Glutamatergic neuron (in vitro differentiated cells): ENCODE measurements around the gene CDKL4. TPM values are rescaled to one million over a fixed set of nuclear protein-coding genes. Genes with fewer than 3 reads are reported as not detected.

ENCODE experiments used
- DNase-seq: peaks from one replicate; pipeline ENCODE4 v3.0.0; 2022
- H3K27ac Mint-ChIP-seq: one replicate; pipeline ENCODE4 v1.8.0; 2020; ENCODE audit warnings: mild to moderate bottlenecking, mixed read lengths, inconsistent platforms; ENCODE audit not compliant: unreplicated experiment
- H3K27me3 Mint-ChIP-seq: one replicate; pipeline ENCODE4 v1.8.0; 2020; ENCODE audit warnings: mild to moderate bottlenecking, moderate library complexity, mixed read lengths, inconsistent platforms; ENCODE audit not compliant: unreplicated experiment
- H3K36me3 Mint-ChIP-seq: one replicate; pipeline ENCODE4 v1.8.0; 2020; ENCODE audit warnings: mild to moderate bottlenecking, mixed read lengths, inconsistent platforms; ENCODE audit not compliant: unreplicated experiment
- H3K4me1 Mint-ChIP-seq: one replicate; pipeline ENCODE4 v1.8.0; 2020; ENCODE audit warnings: mild to moderate bottlenecking, low read depth, mixed read lengths, inconsistent platforms; ENCODE audit not compliant: unreplicated experiment
- H3K4me3 Mint-ChIP-seq: one replicate; pipeline ENCODE4 v1.8.0; 2020; ENCODE audit warnings: mild to moderate bottlenecking, mixed read lengths, inconsistent platforms; ENCODE audit not compliant: unreplicated experiment
- H3K9me3 Mint-ChIP-seq: one replicate; pipeline ENCODE4 v1.8.0; 2020; ENCODE audit warnings: mild to moderate bottlenecking, moderate library complexity, mixed read lengths, inconsistent platforms; ENCODE audit not compliant: unreplicated experiment
- CTCF ChIP-seq: fragments of 200-600 bp; sonication (generic); IDR thresholded peaks from one replicate; pipeline ENCODE4 v1.5.0; 2021; ENCODE audit not compliant: partially characterized antibody, unreplicated experiment
- total RNA-seq: library from RNA; stranded (reverse); fragmentation: NEBNext Ultra II Directional; extraction: Animal tissue kit (Norgen Biotek cat#: 25700); gene quantifications from one replicate; pipeline ENCODE4 v1.2.1, GENCODE V29; 2021; ENCODE audit not compliant: unreplicated experiment

CDKL4 gene
- total RNA-seq, 1 donor from 2014 or later: not detected

- no peak overlapping the region for H3K27ac Mint-ChIP-seq
- no peak overlapping the region for H3K4me3 Mint-ChIP-seq
- DNase-seq: no peak
- TF ChIP-seq CTCF: no peak
- no peaks in the 10 kb centered on the region for H3K4me1 Mint-ChIP-seq
- H3K9me3 Mint-ChIP-seq: peaks cover 2% of the 10 kb centered on the region
- H3K36me3 Mint-ChIP-seq: no peaks in the 10 kb centered on the region
- H3K27me3 Mint-ChIP-seq: no peaks in the 10 kb centered on the region
Observed at GRCh38 chr2:39154944-39155343, 88.8 kb downstream of the CDKL4 start.

GRCh38 chr2:39153312-39153711 lies 90.5 kb downstream of the CDKL4 start:
- no peak for TF ChIP-seq CTCF
- DNase-seq: no peak
- Mint-ChIP-seq H3K36me3 (no peaks in the 10 kb centered on the region), H3K9me3 (no peaks in the 10 kb centered on the region), H3K4me1 (no peaks in the 10 kb centered on the region), H3K4me3 (no peak overlapping the region), H3K27me3 (no peaks in the 10 kb centered on the region), H3K27ac (no peak overlapping the region)

- no peaks in the 10 kb centered on the region for H3K4me1 Mint-ChIP-seq
- H3K4me3 Mint-ChIP-seq: no peak overlapping the region
- TF ChIP-seq CTCF: no peak
- no peak for DNase-seq
- H3K36me3 Mint-ChIP-seq: no peaks in the 10 kb centered on the region
- H3K27me3 Mint-ChIP-seq: no peaks in the 10 kb centered on the region
- no peaks in the 10 kb centered on the region for H3K9me3 Mint-ChIP-seq
- H3K27ac Mint-ChIP-seq: no peak overlapping the region
Observed at GRCh38 chr2:39152504-39152903, 91.3 kb downstream of the CDKL4 start.

- Mint-ChIP-seq H3K36me3 (no peaks in the 10 kb centered on the region), H3K4me1 (no peaks in the 10 kb centered on the region), H3K27me3 (no peaks in the 10 kb centered on the region), H3K4me3 (no peak overlapping the region), H3K27ac (no peak overlapping the region), H3K9me3 (no peaks in the 10 kb centered on the region)
- no peak for TF ChIP-seq CTCF
- no peak for DNase-seq
Observed at GRCh38 chr2:39150890-39151497, 92.8 kb downstream of the CDKL4 start.

- no peak overlapping the region for H3K4me3 Mint-ChIP-seq
- H3K27ac Mint-ChIP-seq: no peak overlapping the region
- H3K36me3 Mint-ChIP-seq: no peaks in the 10 kb centered on the region
- no peaks in the 10 kb centered on the region for H3K9me3 Mint-ChIP-seq
- no peaks in the 10 kb centered on the region for H3K27me3 Mint-ChIP-seq
- no peak for DNase-seq
- no peaks in the 10 kb centered on the region for H3K4me1 Mint-ChIP-seq
- TF ChIP-seq CTCF: no peak
Observed at GRCh38 chr2:39150102-39150562, 93.6 kb downstream of the CDKL4 start.
